SW 1271 (cell line): ENCODE data around the gene DMTF1.
"Not testable (repeated sequence)": the region's sequence is repeated elsewhere in the genome, so short reads cannot be mapped to it uniquely, and the experiment has no call there.

Source experiments
- DNase-seq, 2 experiments: peaks; one replicate each; lab custom pipeline; 2025; lab: John Stamatoyannopoulos, UW

The DMTF1 gene

DNA sequence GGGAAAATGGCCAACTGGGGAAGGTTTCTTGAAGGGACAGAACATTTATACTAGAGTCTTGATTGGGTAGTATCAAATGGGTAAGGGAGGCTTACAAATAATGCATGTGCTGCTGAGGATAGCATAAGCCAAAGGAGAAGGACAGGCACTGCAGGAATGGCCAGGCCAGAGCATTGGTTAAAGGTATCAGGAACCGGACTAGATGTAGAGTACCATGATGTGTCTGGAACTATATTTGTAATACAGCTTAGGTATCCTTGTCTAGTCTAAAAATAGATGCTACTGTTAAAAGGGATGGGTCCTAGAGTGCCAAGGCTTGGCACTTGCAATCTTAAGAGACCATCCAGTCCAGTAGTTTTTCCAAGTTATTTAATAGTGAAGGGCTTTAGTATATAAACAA is 47.0 kb downstream of the DMTF1 start:
- DNase-seq = no peak

- no peak for DNase-seq
Measured at GRCh38 chr7:87199700-87200450, 47.6 kb downstream of the DMTF1 start.

DNA sequence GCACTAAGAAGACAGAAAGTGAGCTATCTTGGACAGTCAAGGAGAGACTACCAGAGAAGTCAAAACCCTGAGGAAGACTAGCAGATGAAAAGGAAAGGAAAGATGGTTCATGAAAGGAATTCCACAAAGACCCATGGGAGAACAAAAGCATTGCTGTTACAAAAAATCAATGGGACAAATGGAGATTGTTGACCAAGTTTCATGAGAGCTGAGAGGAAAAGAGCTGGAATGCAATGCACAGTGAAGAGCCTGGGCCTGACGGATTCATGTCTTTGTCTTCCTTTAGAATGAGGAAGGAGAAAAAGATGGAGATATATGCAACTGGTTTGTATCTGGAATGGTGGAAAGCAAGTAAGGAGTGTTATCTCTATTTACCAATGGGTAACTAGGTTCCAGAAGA is 50.0 kb downstream of the DMTF1 start:
- DNase-seq = no peak

DNA sequence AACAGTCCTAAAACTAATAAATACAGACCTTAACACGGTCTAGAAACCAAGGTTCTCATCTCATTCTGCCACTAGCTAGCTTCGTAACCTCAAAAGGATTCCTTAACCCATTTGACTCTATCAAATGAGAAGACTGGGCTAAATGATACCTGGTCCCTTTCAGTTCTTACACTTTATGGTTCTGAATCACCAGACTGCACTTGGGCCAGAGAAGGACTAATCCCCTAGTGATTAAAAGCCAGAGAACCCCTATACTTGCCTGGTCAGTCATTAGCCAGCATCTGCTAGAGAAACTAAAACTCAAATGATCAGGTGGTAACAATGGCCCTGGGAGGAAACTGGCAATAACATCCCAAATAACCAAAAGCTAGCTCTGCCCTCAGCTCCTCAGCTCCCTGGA is 50.5 kb downstream of the DMTF1 start:
- DNase-seq = no peak

GRCh38 chr7:87203929-87204328 is 51.7 kb downstream of the DMTF1 start:
- not testable (repeated sequence) for DNase-seq

DNA sequence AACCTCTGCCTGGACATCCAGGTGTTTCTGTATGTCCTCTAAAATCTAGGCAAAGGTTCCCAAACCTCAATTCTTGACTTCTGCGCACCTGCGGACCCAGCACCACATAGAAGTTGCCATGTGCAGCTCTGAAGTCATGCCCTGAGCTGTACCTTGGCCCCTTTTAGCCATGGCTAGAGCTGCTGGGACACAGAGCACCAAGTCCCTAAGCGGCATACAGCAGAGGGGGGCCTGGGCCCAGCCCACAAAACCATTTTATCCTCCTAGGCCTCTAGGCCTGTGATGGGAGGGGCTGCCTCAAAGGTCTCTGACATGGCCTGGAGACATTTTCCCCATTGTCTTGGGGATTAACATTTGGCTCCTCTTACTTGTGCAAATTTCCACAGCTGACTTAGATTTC is 52.7 kb downstream of the DMTF1 start:
- DNase-seq = no peak

GRCh38 chr7:87205701-87206100 is 53.4 kb downstream of the DMTF1 start:
- not testable (repeated sequence) for DNase-seq

DNA sequence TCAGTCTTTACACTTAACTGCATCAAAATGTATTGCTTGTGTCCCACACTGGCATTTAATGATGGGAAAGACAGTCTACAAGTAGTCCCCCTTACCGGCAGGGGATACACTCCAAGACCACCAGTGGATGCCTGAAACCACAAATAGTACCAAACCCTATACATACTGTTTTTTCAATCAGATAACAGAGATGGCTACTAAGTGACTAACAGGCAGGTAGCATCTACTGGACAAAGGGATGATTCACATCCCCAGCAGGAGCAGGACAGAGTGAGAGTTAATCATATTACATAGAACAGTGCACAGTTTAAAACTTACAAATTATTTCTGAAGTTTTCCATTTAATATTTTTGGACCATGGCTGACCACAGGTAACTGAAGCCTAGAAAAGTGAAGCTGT is 54.1 kb downstream of the DMTF1 start:
- DNase-seq = no peak

GRCh38 chr7:87209295-87209924 is 57.2 kb downstream of the DMTF1 start:
- no peak for DNase-seq

DNA sequence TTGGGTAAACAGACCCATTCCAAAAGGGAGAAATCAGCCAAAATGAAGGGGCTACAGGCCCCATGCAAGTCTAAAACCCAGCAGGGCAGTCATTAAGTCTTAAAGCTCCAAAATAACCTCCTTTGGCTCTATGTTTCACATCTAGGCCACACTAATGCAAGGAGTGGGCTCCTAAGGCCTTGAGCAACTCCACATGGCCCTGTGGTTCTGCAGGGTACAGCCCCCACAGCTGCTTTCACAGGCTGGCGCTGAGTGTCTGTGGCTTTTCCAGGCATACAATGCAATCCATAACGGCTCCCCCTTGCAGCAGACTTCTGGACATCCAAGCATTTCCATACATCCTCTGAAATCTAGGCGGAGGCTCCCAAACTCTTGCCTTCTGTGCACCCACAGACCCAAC is 58.3 kb downstream of the DMTF1 start:
- DNase-seq = no peak

DNA sequence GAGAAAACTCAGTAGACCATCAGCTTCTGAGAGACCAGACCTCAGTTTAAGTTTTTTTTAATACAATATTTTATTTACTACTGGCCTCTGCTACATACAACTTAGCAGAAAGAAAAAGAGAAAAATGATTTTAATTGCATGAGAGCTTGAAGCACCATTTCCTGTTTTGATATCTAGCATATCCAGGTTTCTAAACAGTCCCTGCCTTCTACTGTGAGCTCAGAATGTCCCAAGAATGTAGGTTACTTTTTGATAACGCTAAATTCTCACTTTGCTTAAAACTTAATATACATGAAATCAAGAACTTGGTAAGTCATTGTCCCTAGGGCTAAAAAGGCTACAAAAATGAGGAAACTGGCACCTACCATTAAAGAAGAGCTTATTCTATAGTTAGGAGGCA is 60.2 kb downstream of the DMTF1 start:
- DNase-seq = no peak

GRCh38 chr7:87213252-87213651 is 61.0 kb downstream of the DMTF1 start:
- no peak for DNase-seq

- DNase-seq = no peak
Measured at GRCh38 chr7:87213811-87214210, 61.6 kb downstream of the DMTF1 start.

DNA sequence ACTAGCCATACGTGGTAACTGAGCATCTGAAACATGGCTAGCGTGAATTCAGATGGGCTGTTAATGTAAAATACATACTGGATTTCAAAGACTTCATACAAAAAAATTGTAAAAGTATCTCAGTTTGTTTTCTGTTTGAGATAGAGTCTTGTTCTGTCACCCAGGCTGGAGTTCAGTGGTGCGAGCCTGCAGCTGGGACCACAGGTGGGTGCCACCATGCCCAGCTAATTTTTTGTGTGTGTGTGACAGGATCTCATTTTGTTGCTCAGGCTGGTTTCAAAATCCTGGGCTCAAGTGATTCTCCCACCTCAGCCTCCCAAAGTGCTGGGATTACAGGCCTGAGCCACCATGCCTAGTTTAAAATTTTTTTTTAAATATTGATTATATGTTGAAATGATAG is 62.8 kb downstream of the DMTF1 start:
- DNase-seq = no peak

DNA sequence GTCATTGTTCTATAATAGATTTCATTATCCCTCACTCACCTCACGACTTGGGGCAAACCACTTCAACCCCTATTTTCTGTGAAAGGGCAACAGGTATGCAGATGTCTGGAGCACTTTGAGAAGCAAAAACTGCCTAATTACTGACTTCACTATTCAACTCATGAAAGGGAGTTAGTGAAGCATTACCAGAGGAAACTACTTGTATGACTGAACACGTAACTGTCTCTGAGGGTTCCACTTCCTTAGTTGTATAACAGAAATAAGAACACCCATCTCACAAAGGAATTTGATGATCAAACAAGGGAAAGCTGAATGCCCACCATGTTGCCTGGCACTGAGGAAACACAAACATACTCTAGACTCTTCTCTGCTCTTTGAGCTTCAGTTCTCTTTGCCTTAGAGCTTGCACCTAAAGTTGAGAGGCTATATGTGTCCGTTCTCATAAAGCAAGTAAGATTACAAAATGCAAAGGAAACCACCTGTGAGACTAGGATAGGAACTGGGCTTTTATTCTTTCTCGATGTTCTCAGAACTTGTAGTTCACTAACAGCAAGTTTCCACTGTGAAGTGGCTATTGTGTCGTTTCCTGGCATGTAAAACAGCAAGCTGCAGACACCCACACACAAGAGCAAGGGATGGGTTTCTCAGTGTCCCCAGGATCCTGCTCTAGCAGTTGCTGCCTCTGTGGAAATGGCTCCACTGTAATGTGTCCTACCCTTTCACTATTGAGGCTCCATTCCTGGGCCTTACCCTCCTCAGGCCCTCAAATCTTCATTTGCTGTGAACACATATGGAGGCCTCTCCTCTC is 64.7 kb downstream of the DMTF1 start:
- DNase-seq = no peak

- DNase-seq = no peak
Measured at GRCh38 chr7:87217983-87218653, 65.9 kb downstream of the DMTF1 start.

DNA sequence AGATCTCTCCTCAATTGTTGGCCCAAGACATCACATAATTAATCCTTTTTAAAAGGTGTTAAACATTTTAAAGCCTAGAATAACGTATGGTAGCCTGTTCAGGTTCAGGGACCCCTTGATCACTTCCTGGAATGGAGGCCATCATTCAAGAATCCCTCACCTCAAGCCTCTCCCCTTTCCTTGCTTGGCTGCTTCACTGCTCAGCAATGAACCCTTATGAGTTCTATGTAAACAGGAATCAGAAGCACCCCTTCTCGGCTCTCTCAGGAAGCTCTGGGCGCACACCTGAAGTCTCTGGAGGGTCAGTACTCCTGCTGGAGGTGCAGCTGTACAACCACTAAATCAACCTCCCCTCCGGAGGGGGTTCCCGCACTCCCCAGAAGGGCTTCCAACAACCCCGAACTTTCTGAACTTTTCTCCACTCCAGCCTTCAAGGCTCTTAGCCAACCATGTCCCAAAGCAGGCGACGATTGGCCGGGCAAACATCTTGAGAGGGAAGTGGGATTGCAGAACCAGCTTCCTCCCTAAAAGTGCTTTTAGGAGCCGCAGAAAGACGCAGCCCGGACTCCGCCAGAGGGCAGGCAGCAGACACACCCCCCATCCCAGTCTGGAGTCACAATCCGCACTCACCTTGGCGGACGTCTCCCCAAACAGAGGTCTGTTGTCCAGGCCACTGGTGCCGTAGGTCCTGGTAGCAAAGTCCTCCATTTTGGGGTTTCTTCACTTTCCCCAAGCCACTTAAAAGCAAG is 66.7 kb downstream of the DMTF1 start:
- peak in 1 of 2 experiments; percentile 43 for DNase-seq

GRCh38 chr7:87219545-87220025 is 67.3 kb downstream of the DMTF1 start, which contains the start of gene TMEM243:
TMEM243 (minus strand) TSS chr7:87219732; CDS start chr7:87219503, 229 bp downstream.
- peak in 1 of 2 experiments; percentile 56 for DNase-seq

GRCh38 chr7:87220026-87220733 is 67.9 kb downstream of the DMTF1 start:
- DNase-seq = peak; percentile 42 to 60

DNA sequence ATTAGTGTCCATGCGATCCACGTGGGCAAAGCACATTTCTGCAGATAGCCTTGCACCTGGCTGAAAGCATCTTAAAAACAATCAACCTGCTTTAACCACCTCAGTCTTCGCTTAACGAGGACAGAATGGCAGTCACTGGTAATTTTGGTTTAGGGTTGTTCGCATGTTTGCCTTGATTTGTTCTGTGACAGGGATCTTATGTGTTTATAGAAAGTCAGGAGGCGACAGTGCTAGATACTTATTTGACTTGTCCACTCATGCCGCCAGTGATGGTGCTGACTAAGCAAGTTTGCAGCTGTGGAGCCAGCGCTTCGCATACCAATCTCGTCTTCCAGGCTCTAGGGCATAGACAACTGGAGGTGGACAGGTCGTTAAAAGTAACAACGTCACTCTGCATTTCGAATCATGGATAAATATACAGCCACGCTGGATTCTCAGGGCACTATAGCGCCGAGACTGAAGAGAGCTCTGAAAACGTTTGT is 68.5 kb downstream of the DMTF1 start:
- DNase-seq = no peak

GRCh38 chr7:87223666-87224065 is 71.4 kb downstream of the DMTF1 start:
- no peak for DNase-seq
